ENCODE data around the gene NAT16.
A peak's percentile ranks its signal among the peaks of the same experiment; 100 is the strongest.

The NAT16 gene

DNA sequence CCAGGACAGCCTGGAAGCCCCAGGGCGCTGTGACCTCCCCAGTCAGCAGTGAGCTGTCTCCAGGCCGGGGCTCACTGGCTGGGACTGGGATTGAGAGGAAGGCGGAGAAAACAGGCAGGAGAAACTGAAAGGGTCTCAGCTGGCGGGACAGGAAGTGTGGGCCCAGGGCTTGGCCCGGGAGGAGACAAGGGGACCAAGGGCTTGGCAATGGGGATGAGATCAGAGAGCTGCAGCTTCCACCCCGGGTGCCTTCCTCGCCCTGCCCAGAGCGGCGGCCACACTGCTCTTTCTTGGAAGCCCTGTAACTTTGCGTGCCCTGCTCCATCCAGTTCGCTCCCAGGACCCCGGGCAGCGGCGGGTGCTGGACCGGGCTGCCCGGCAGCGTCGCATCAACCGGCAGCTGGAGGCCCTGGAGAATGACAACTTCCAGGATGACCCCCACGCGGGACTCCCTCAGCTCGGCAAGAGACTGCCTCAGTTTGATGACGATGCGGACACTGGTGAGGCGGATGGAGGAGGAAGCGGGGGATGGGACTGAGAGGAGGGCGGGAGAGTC, 42.3 kb upstream of the NAT16 start:
- no peak overlapping the region for H3K4me2 ChIP-seq (ENCODE audit: low read length)
- H3K79me2 ChIP-seq (ENCODE audit: low read length), result peaks cover 18% of the 10 kb centered on the region
- peaks cover 14% of the 10 kb centered on the region for H3K36me3 ChIP-seq (replicated peaks; ENCODE audit: low read depth, low read length)
- H3K9ac ChIP-seq (ENCODE audit: low read length), result no peak overlapping the region
- no peak overlapping the region for H3K4me3 ChIP-seq (ENCODE audit: low read length)
- H3K27ac ChIP-seq (ENCODE audit: low read length), result no peak overlapping the region
- H2AFZ ChIP-seq (ENCODE audit: low read depth, low read length), result no peak overlapping the region
- no peaks in the 10 kb centered on the region for H3K27me3 ChIP-seq (ENCODE audit: low read depth, low read length)
- peaks cover 8% of the 10 kb centered on the region for H3K4me1 ChIP-seq (ENCODE audit: low read length)
- no peaks in the 10 kb centered on the region for H3K9me3 ChIP-seq (ENCODE audit: insufficient read depth, low read length)
- no peaks in the 10 kb centered on the region for H4K20me1 ChIP-seq (ENCODE audit: insufficient read depth, low read length)
- TF ChIP-seq, protein P1, sequence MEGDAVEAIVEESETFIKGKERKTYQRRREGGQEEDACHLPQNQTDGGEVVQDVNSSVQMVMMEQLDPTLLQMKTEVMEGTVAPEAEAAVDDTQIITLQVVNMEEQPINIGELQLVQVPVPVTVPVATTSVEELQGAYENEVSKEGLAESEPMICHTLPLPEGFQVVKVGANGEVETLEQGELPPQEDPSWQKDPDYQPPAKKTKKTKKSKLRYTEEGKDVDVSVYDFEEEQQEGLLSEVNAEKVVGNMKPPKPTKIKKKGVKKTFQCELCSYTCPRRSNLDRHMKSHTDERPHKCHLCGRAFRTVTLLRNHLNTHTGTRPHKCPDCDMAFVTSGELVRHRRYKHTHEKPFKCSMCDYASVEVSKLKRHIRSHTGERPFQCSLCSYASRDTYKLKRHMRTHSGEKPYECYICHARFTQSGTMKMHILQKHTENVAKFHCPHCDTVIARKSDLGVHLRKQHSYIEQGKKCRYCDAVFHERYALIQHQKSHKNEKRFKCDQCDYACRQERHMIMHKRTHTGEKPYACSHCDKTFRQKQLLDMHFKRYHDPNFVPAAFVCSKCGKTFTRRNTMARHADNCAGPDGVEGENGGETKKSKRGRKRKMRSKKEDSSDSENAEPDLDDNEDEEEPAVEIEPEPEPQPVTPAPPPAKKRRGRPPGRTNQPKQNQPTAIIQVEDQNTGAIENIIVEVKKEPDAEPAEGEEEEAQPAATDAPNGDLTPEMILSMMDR (IDR thresholded peaks at IDR 0.05; ENCODE audit: low read depth, low read length), result no peak
- TF ChIP-seq EZH2phosphoT487 (IDR thresholded peaks at IDR 0.05; ENCODE audit: low read depth), result no peak

DNA sequence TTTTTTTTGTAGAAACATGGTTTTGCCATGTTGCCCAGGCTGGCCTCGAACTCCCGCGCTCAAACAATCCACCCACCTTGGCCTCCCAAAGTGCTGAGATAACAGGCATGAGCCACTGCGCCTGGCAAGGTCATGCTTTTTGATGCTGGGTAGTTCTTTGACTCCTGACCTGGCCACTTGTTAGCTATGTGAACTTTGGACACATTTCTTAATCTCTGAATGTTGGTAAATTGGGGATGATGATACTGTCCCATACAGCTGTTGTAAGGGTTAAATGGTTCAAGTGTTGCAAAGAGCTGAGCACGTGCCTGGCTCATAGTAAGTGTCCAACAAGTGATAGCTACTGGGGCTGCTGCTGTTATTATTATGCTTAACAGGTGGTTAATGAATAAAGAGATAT, 40.2 kb upstream of the NAT16 start:
- no peak overlapping the region for H3K27ac ChIP-seq (ENCODE audit: low read length)
- peaks cover 32% of the 10 kb centered on the region for H3K79me2 ChIP-seq (ENCODE audit: low read length)
- TF ChIP-seq EZH2phosphoT487 (IDR thresholded peaks at IDR 0.05; ENCODE audit: low read depth), result no peak
- TF ChIP-seq, protein P1 (IDR thresholded peaks at IDR 0.05; ENCODE audit: low read depth, low read length), result no peak
- no peaks in the 10 kb centered on the region for H3K27me3 ChIP-seq (ENCODE audit: low read depth, low read length)
- H4K20me1 ChIP-seq (ENCODE audit: insufficient read depth, low read length), result no peaks in the 10 kb centered on the region
- no peak overlapping the region for H3K9ac ChIP-seq (ENCODE audit: low read length)
- H2AFZ ChIP-seq (ENCODE audit: low read depth, low read length), result no peak overlapping the region
- H3K4me1 ChIP-seq (ENCODE audit: low read length), result peaks cover 12% of the 10 kb centered on the region
- no peak overlapping the region for H3K4me2 ChIP-seq (ENCODE audit: low read length)
- H3K9me3 ChIP-seq (ENCODE audit: insufficient read depth, low read length), result no peaks in the 10 kb centered on the region
- H3K36me3 ChIP-seq (replicated peaks; ENCODE audit: low read depth, low read length), result peaks cover 14% of the 10 kb centered on the region
- no peak overlapping the region for H3K4me3 ChIP-seq (ENCODE audit: low read length)

GRCh38 chr7:101218236-101219125, 38.4 kb upstream of the NAT16 start:
- Histone ChIP-seq H3K36me3 (replicated peaks; ENCODE audit: low read depth, low read length) (peaks cover 7% of the 10 kb centered on the region), H3K9me3 (ENCODE audit: insufficient read depth, low read length) (no peaks in the 10 kb centered on the region), H4K20me1 (ENCODE audit: insufficient read depth, low read length) (no peaks in the 10 kb centered on the region), H3K9ac (ENCODE audit: low read length) (peak overlapping the region; percentile 71), H3K4me1 (ENCODE audit: low read length) (peaks cover 12% of the 10 kb centered on the region), H2AFZ (ENCODE audit: low read depth, low read length) (peak overlapping the region; percentile 43), H3K4me2 (ENCODE audit: low read length) (peak overlapping the region; percentile 98), H3K4me3 (ENCODE audit: low read length) (peak overlapping the region; percentile 87), H3K79me2 (ENCODE audit: low read length) (peaks cover 32% of the 10 kb centered on the region), H3K27ac (ENCODE audit: low read length) (no peak overlapping the region), H3K27me3 (ENCODE audit: low read depth, low read length) (no peaks in the 10 kb centered on the region)
- TF ChIP-seq, protein P1 (IDR thresholded peaks at IDR 0.05; ENCODE audit: low read depth, low read length), result no peak

- Histone ChIP-seq H3K27me3 (ENCODE audit: low read depth, low read length) (no peaks in the 10 kb centered on the region), H3K36me3 (replicated peaks; ENCODE audit: low read depth, low read length) (peaks cover 5% of the 10 kb centered on the region), H3K27ac (ENCODE audit: low read length) (peak within 1 kb of the TSS; percentile 74), H3K9ac (ENCODE audit: low read length) (peak within 1 kb of the TSS; percentile 88), H3K9me3 (ENCODE audit: insufficient read depth, low read length) (no peaks in the 10 kb centered on the region), H3K4me3 (ENCODE audit: low read length) (peak within 1 kb of the TSS; percentile 87), H3K79me2 (ENCODE audit: low read length) (peaks cover 32% of the 10 kb centered on the region), H3K4me1 (ENCODE audit: low read length) (peaks cover 12% of the 10 kb centered on the region), H3K4me2 (ENCODE audit: low read length) (peak within 1 kb of the TSS; percentile 98), H4K20me1 (ENCODE audit: insufficient read depth, low read length) (no peaks in the 10 kb centered on the region), H2AFZ (ENCODE audit: low read depth, low read length) (peak within 1 kb of the TSS; percentile 86)
- no peak for TF ChIP-seq EZH2phosphoT487 (IDR thresholded peaks at IDR 0.05; ENCODE audit: low read depth)
- TF ChIP-seq, protein P1 (IDR thresholded peaks at IDR 0.05; ENCODE audit: low read depth, low read length), result no peak
Measured at GRCh38 chr7:101217388-101218235, 37.5 kb upstream of the NAT16 start, which contains the start of the genes PLOD3 and ZNHIT1. TSS of gene PLOD3 (minus strand) at chr7:101217581. CDS start at chr7:101217274, 307 bp downstream. TSS of gene ZNHIT1 (plus strand) at chr7:101218165. CDS start at chr7:101218196, 31 bp downstream.

Data from OCI-LY3 (cell line).